HTR-8/SVneo (cell line): ENCODE results near the gene C2.
"Not testable (repeated sequence)": the region's sequence is repeated elsewhere in the genome, so short reads cannot be mapped to it uniquely, and the experiment has no call there.

Experiments used
- DNase-seq: peaks from one replicate; pipeline ENCODE4 v3.0.0; 2011; ENCODE audit warnings: low spot score, mixed read lengths; ENCODE audit not compliant: insufficient read length
- FAIRE-seq: peaks from 2 replicates; lab custom pipeline; 2011; peaks lifted over from hg19 to GRCh38; lab: Jason Lieb, UNC

The C2 gene

GRCh38 chr6:31971279-31971992, 43.9 kb downstream of the C2 start:
- no peak for FAIRE-seq
- no peak for DNase-seq

- DNase-seq (peak; percentile 99), FAIRE-seq (peak; percentile 98)
These were observed 44.6 kb downstream of the C2 start, which contains the start of gene DXO for GRCh38 chr6:31971993-31972708. Gene DXO (minus strand): TSS chr6:31972138. CDS start chr6:31971675, 463 bp downstream.

- FAIRE-seq, result no peak
- DNase-seq, result no peak
These were observed 45.3 kb downstream of the C2 start for GRCh38 chr6:31972709-31973350.

- not testable (repeated sequence) for FAIRE-seq, DNase-seq
These were observed 48.5 kb downstream of the C2 start for GRCh38 chr6:31976065-31976464.

GRCh38 chr6:31977816-31978431, 50.4 kb downstream of the C2 start:
- no peak for FAIRE-seq

GRCh38 chr6:31978831-31979230, 51.3 kb downstream of the C2 start:
- DNase-seq (no peak), FAIRE-seq (no peak)

More at GRCh38 chr6:31977816-31978431, 50.4 kb downstream of the C2 start:
- DNase-seq, result no peak

GRCh38 chr6:31979238-31979898, 51.9 kb downstream of the C2 start:
- DNase-seq, result no peak
- no peak for FAIRE-seq

- not testable (repeated sequence) for FAIRE-seq, DNase-seq
These were observed 52.8 kb downstream of the C2 start for GRCh38 chr6:31980195-31980876.

GRCh38 chr6:31980998-31981397, 53.5 kb downstream of the C2 start:
- not testable (repeated sequence) for DNase-seq, FAIRE-seq

- not testable (repeated sequence) for DNase-seq, FAIRE-seq
These were observed 54.2 kb downstream of the C2 start, which contains the start of gene C4A for GRCh38 chr6:31981744-31982143. Gene C4A (plus strand): TSS chr6:31982057. CDS start chr6:31982108, 51 bp downstream.

- FAIRE-seq, DNase-seq: not testable (repeated sequence)
These were observed 61.8 kb downstream of the C2 start for GRCh38 chr6:31989363-31989762.

GRCh38 chr6:31994421-31994820, 66.9 kb downstream of the C2 start:
- FAIRE-seq, DNase-seq: not testable (repeated sequence)
